Vagina (tissue), 2 donors: Measurements from ENCODE around the gene SMARCE1.

Experiments
- CTCF ChIP-seq, 3 experiments: fragments of 450-650 bp in 2 of 3; fragments of 200-600 bp in 1 of 3; sonication (generic) in 1 of 3; IDR thresholded peaks; one replicate each; pipeline ENCODE4 v1.5.1; 2017 to 2019; ENCODE audit warnings: antibody characterized with exemption in 3 of 3, mild to moderate bottlenecking in 2 of 3, moderate library complexity in 2 of 3
- POLR2AphosphoS5 ChIP-seq, 2 donors: sonication (generic); formaldehyde crosslinking; IDR thresholded peaks; one replicate each; pipeline ENCODE4 v1.9.0; 2017; ENCODE audit warnings: antibody characterized with exemption in 2 of 2, mild to moderate bottlenecking in 2 of 2, low read depth in 1 of 2; ENCODE audit not compliant: insufficient read depth in 1 of 2

GRCh38 chr17:40675905-40676304, 28.3 kb upstream of the SMARCE1 start:
- TF ChIP-seq CTCF (IDR thresholded peaks at IDR 0.05) (no peak), POLR2AphosphoS5 (IDR thresholded peaks at IDR 0.05; ENCODE audit: insufficient read depth in 1 of 2, low read depth in 1 of 2) (no peak)
